ENCODE results near the gene CEP128. TPM values are rescaled to one million over a fixed set of nuclear protein-coding genes. Genes with fewer than 3 reads are reported as not detected.

The CEP128 gene
- total RNA-seq, 2 experiments from 2014 or later = 71.9 to 137 TPM

DNA sequence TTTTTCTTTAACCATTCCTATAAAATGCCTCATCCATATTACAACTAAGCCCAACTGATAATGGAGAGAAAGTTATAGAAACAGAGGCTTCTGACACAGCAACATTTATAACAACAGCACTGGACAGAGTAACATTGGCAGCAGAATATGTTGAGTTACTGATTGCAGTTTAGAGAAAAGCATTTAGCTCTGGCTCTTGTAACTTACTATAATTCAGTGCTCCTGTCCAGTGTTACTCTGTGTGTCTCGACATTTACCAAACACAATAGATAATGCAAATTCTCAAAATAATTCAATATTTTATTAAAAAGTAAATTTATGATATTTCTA is 356.1 kb downstream of the CEP128 start:
- no peaks in the 10 kb centered on the region for H3K36me3 ChIP-seq (ENCODE audit: insufficient read depth, low read length)
- no peaks in the 10 kb centered on the region for H4K20me1 ChIP-seq (ENCODE audit: insufficient read depth, low read length)
- DNase-seq (ENCODE audit: low spot score) = no peak
- no peak overlapping the region for H2AFZ ChIP-seq (ENCODE audit: low read length)
- intact Hi-C loops (cut with micrococcal nuclease; ENCODE audit: unreplicated experiment) = no loop called here
- no peaks in the 10 kb centered on the region for H3K9me2 ChIP-seq (ENCODE audit: insufficient read depth, low read length)
- no peak for TF ChIP-seq EZH2phosphoT487 (IDR thresholded peaks at IDR 0.05; ENCODE audit: borderline replicate concordance, low read depth, low read length)
- no peak for TF ChIP-seq CTCF (conservative IDR thresholded peaks at IDR 0.05; ENCODE audit: low read length)
- no peaks in the 10 kb centered on the region for H3K79me2 ChIP-seq (ENCODE audit: insufficient read depth, low read depth, low read length)
- no peaks in the 10 kb centered on the region for H3K4me1 ChIP-seq (ENCODE audit: insufficient read depth, low read length, poor library complexity, severe bottlenecking)
- H3K27ac ChIP-seq (ENCODE audit: low read depth, low read length, poor library complexity, severe bottlenecking) = no peak overlapping the region
- POLR2A ChIA-PET = interaction anchor here (1.1 kb wide), 1 partner anchor 286 kb away, joined by 3 read pairs; no protein-coding TSS in a partner anchor
- no peak overlapping the region for H3K4me2 ChIP-seq (ENCODE audit: low read length)
- BruUV-seq (replicated peaks) = no TSS peak
- no peak overlapping the region for H3K4me3 ChIP-seq (ENCODE audit: low read depth, low read length, poor library complexity, severe bottlenecking)
- CTCF ChIA-PET (ENCODE audit: unreplicated experiment) = no interaction called here
- 0 out of 2 replicates have a peak, but pooled peaks cover 3% of the 10 kb centered on the region for H3K9me3 ChIP-seq (ENCODE audit: low read length)

DNA sequence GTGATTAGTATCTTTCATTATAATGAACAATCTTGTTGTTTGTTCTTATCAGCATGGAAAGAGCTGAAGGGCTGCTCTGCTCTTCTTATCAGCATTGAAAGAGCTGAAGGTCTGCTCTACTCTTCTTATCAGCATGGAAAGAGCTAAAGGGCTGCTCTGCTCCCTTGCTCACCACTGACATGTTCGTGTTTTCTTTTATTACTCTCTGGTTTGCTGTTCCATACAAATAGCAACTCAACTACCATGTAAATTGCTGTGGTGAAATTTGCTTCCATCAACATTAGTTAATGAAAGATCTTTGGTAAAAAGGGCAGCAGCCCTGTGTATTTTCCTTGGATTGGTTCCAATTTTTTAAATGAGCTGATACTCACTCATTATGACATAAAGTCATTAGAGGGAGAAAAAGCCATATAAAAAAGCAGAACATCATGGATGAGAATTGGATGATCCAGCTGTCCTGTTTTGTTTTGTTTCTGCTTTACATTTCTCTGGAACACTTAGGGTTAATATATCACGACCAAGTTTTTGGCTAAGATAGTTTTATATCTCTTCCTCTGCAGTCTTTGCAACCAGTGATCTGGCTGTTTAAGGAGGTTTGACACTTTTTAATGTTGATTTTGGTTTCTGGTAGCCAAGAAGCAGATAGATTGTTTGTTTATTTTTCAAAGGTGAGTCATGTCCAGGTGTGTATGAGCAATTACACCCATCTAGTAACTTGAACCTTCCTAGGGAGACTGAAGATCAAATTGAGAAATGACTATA is 356.6 kb downstream of the CEP128 start:
- intact Hi-C loops (cut with micrococcal nuclease; ENCODE audit: unreplicated experiment) = no loop called here
- CTCF ChIA-PET (ENCODE audit: unreplicated experiment) = no interaction called here
- no TSS peak for BruUV-seq (replicated peaks)

More for the DNA sequence above, 356.6 kb downstream of the CEP128 start:
- no peaks in the 10 kb centered on the region for H3K9me3 ChIP-seq (ENCODE audit: low read length)
- no peak for DNase-seq (ENCODE audit: low spot score)
- H3K4me3 ChIP-seq (ENCODE audit: low read depth, low read length, poor library complexity, severe bottlenecking) = no peak overlapping the region
- POLR2A ChIA-PET = interaction anchor here (0.6 to 1.1 kb wide), 2 partner anchors 37 to 287 kb away, joined by 3 to 4 read pairs; no protein-coding TSS in a partner anchor
- no peaks in the 10 kb centered on the region for H3K36me3 ChIP-seq (ENCODE audit: insufficient read depth, low read length)
- no peaks in the 10 kb centered on the region for H3K4me1 ChIP-seq (ENCODE audit: insufficient read depth, low read length, poor library complexity, severe bottlenecking)
- H4K20me1 ChIP-seq (ENCODE audit: insufficient read depth, low read length) = no peaks in the 10 kb centered on the region
- H2AFZ ChIP-seq (ENCODE audit: low read length) = no peak overlapping the region
- H3K27ac ChIP-seq (ENCODE audit: low read depth, low read length, poor library complexity, severe bottlenecking) = no peak overlapping the region
- no peak for TF ChIP-seq CTCF (conservative IDR thresholded peaks at IDR 0.05; ENCODE audit: low read length)
- TF ChIP-seq EZH2phosphoT487 (IDR thresholded peaks at IDR 0.05; ENCODE audit: borderline replicate concordance, low read depth, low read length) = no peak
- no peak overlapping the region for H3K4me2 ChIP-seq (ENCODE audit: low read length)
- no peaks in the 10 kb centered on the region for H3K79me2 ChIP-seq (ENCODE audit: insufficient read depth, low read depth, low read length)
- H3K9me2 ChIP-seq (ENCODE audit: insufficient read depth, low read length) = no peaks in the 10 kb centered on the region

All from OCI-LY7 (cell line).